K562 (cell line): ENCODE measurements around the gene PRICKLE2. TPM values are rescaled to one million over a fixed set of nuclear protein-coding genes. Genes with fewer than 3 reads are reported as not detected.
A peak's percentile ranks its signal among the peaks of the same experiment; 100 is the strongest.

Experiments used
- ATAC-seq: fragments of 200-7000 bp; cut with Tn5 transposase; 3 replicates; pipeline ENCODE4 v1.9.1; 2020; ENCODE audit warnings: moderate library complexity
- BruUV-seq: library from RNA; stranded (reverse); fragments of 400-500 nt; replicated peaks from 2 replicates; lab custom pipeline; 2021; lab: Mats Ljungman, UMichigan
- CTCF ChIA-PET: fragments of 300-600 bp; formaldehyde crosslinking; extraction: SDS; loops from one replicate; lab custom pipeline; 2021; ENCODE audit warnings: low intra/inter-chr PET ratio; lab: Yijun Ruan, JAX
- POLR2A ChIA-PET: fragments of 300-600, 350-650 bp; sonication (Branson Sonifier 250); formaldehyde crosslinking; extraction: SDS; loops from one replicate; lab custom pipeline; 2021; ENCODE audit warnings: antibody characterized with exemption, inconsistent platforms; lab: Yijun Ruan, JAX
- DNase-seq, 4 experiments: peaks; one replicate each; pipeline versions ENCODE4 v3.0.0 to v3.0.0-alpha.2; 2011 to 2018; ENCODE audit warnings: low spot score in 3 of 4, mixed read lengths in 3 of 4; ENCODE audit errors: extremely low read depth in 1 of 4
- FAIRE-seq: peaks from 2 replicates; lab custom pipeline; 2011; peaks lifted over from hg19 to GRCh38; lab: Jason Lieb, UNC
- H2AFZ ChIP-seq: 2 replicates; pipeline ENCODE4 v1.6.0; 2011; ENCODE audit warnings: low read depth, low read length, control low read depth, inconsistent platforms
- H3K27ac ChIP-seq: fragments of 200-600 bp; 3 replicates; pipeline ENCODE4 v1.8.0; 2011; ENCODE audit warnings: low read depth, mild to moderate bottlenecking, control low read depth, inconsistent platforms, low read length, moderate library complexity, mixed read lengths; ENCODE audit errors: extremely low read depth
- H3K27me3 ChIP-seq, 2 experiments: fragments of 300-600 bp in 1 of 2; 2 replicates in 1 of 2; 3 replicates in 1 of 2; pipeline versions ENCODE4 v1.6.0 to v1.8.0; 2011; ENCODE audit warnings: inconsistent platforms in 2 of 2, low read length in 2 of 2, mild to moderate bottlenecking in 1 of 2, mixed read lengths in 1 of 2, moderate library complexity in 1 of 2; ENCODE audit not compliant: control insufficient read depth in 2 of 2, insufficient read depth in 2 of 2
- H3K36me3 ChIP-seq: fragments of 300-600 bp; 3 replicates; pipeline ENCODE4 v1.8.0; 2011; ENCODE audit warnings: mild to moderate bottlenecking, low read length, inconsistent platforms; ENCODE audit not compliant: control insufficient read depth, insufficient read depth
- H3K4me1 ChIP-seq, 2 experiments: fragments of 200-600 bp in 1 of 2; replicated peaks in 1 of 2; 2 replicates in 1 of 2; 3 replicates in 1 of 2; pipeline versions ENCODE4 v1.5.1 to v1.8.0; 2011; ENCODE audit warnings: inconsistent platforms in 2 of 2, low read length in 2 of 2, mild to moderate bottlenecking in 1 of 2, mixed read lengths in 1 of 2, moderate library complexity in 1 of 2; ENCODE audit not compliant: control insufficient read depth in 2 of 2, insufficient read depth in 2 of 2
- H3K4me2 ChIP-seq: 2 replicates; pipeline ENCODE4 v1.6.1; 2011; ENCODE audit warnings: low read length, control low read depth, inconsistent platforms, mixed read lengths; ENCODE audit not compliant: insufficient read depth
- H3K4me3 ChIP-seq: fragments of 200-600 bp; sonication (generic), shearing (Covaris generic); 2 replicates; pipeline ENCODE4 v1.5.1; 2016; ENCODE audit warnings: control low read depth, inconsistent platforms
- H3K79me2 ChIP-seq: fragments of 200-600 bp; 3 replicates; pipeline ENCODE4 v1.8.0; 2011; ENCODE audit warnings: low read length, inconsistent platforms; ENCODE audit not compliant: control insufficient read depth, insufficient read depth
- H3K9ac ChIP-seq, 2 experiments: 2 replicates each; pipeline versions ENCODE4 v1.6.0 to v1.6.1; 2011; ENCODE audit warnings: low read depth in 2 of 2, low read length in 2 of 2, control low read depth in 1 of 2, inconsistent platforms in 1 of 2, mild to moderate bottlenecking in 1 of 2, mixed read lengths in 1 of 2; ENCODE audit not compliant: insufficient read depth in 1 of 2
- H3K9me1 ChIP-seq: one replicate; pipeline ENCODE4 v1.6.0; 2011; ENCODE audit warnings: inconsistent platforms, mild to moderate bottlenecking, low read length, moderate library complexity; ENCODE audit not compliant: control insufficient read depth, insufficient read depth
- H3K9me3 ChIP-seq: replicated peaks from 2 replicates; pipeline ENCODE4 v1.5.1; 2011; ENCODE audit warnings: low read depth, low read length, inconsistent platforms; ENCODE audit not compliant: control insufficient read depth, insufficient read depth
- H4K20me1 ChIP-seq: replicated peaks from 2 replicates; pipeline ENCODE4 v1.6.1; 2011; ENCODE audit warnings: low read length, inconsistent platforms, mixed read lengths; ENCODE audit not compliant: control insufficient read depth, insufficient read depth
- CBFB ChIP-seq: sonication (generic); formaldehyde crosslinking; IDR thresholded peaks from 2 replicates; pipeline ENCODE4 v1.4.0; 2020; ENCODE audit warnings: mild to moderate bottlenecking, missing genetic modification reagents
- ESRRB ChIP-seq: fragments of 250-450 bp; sonication (Bioruptor Pico); IDR thresholded peaks from 2 replicates; pipeline ENCODE4 v1.5.0; 2020; ENCODE audit warnings: mild to moderate bottlenecking, moderate library complexity, borderline replicate concordance
- TRIM28 ChIP-seq: fragments of 450-650 bp; IDR thresholded peaks from 2 replicates; pipeline ENCODE4 v1.6.1; 2017
- ZFP30 ChIP-seq: fragments of 250-450 bp; sonication (Bioruptor Pico); IDR thresholded peaks from 2 replicates; pipeline ENCODE4 v1.8.0; 2022; ENCODE audit warnings: moderate library complexity, mild to moderate bottlenecking, inconsistent platforms, borderline replicate concordance
- WGBS: fragments of 100-300 bp; shearing (Covaris generic); methylation state at CpG from one replicate; pipeline ENCODE4 v1.1.6; 2016; ENCODE audit warnings: low coverage, mixed read lengths; ENCODE audit not compliant: insufficient coverage; ENCODE audit errors: missing lambda C conversion rate; 5-methylcytosine and 5-hydroxymethylcytosine counted together
- in situ Hi-C: fragments of 300-500 bp; cut with MboI; formaldehyde crosslinking; loops from 4 replicates; pipeline ENCODE4 v1.15.0; 2018; ENCODE audit warnings: inconsistent platforms, mixed read lengths
- intact Hi-C: fragments of 100-400 bp; cut with micrococcal nuclease; formaldehyde crosslinking; loops from 2 replicates; pipeline ENCODE4 v1.14.2; 2022
- polyA plus RNA-seq, 8 experiments: library from polyadenylated mRNA; depleted of rRNA in 4 of 8; stranded (reverse) in 5 of 8; unstranded in 3 of 8; fragments of >200 nt; fragmentation: Nextera tagmentation in 2 of 8; fragmentation: Illumina TruSeq in 1 of 8; extraction: Ambion mirVana in 2 of 8; extraction: Trizol in 1 of 8; gene quantifications; 2 replicates each; pipeline versions ENCODE4 v1.2.1 to v1.2.3, GENCODE V29; 2011 to 2014; ENCODE audit warnings: inconsistent platforms in 1 of 8, missing spikeins in 1 of 8
- total RNA-seq, 7 experiments: library from RNA; depleted of rRNA in 6 of 7; stranded (reverse); fragments of >200 nt in 6 of 7; fragmentation: Illumina TruSeq in 2 of 7; extraction: Trizol in 2 of 7; gene quantifications; 2 replicates each; pipeline versions ENCODE4 v1.2.1 to v1.2.3, GENCODE V29; 2011 to 2021; ENCODE audit warnings: low replicate concordance in 1 of 7
- TF ChIP-seq, protein P1 (sequence below), 3 experiments: fragments of 200-800 bp in 1 of 3; fragments of 250-450 bp in 1 of 3; fragments of 450-650 bp in 1 of 3; sonication (Bioruptor Pico) in 1 of 3; sonication (Bioruptor generic) in 1 of 3; formaldehyde crosslinking in 1 of 3; IDR thresholded peaks; 2 replicates each; pipeline versions ENCODE4 v1.6.1 to v1.8.0; 2016 to 2022; ENCODE audit warnings: mild to moderate bottlenecking in 2 of 3, missing genetic modification characterization in 2 of 3, missing compliant biosample characterization in 1 of 3, moderate library complexity in 1 of 3
- TF ChIP-seq, protein P2 (sequence below): fragments of 250-450 bp; sonication (Bioruptor Pico); IDR thresholded peaks from 2 replicates; pipeline ENCODE4 v1.4.0; 2020; ENCODE audit warnings: mild to moderate bottlenecking, moderate library complexity

Gene PRICKLE2
- total and polyA plus RNA-seq, 9 of the 15 experiments (the other 6 are each of a cell fraction or from before 2014, with no cell fraction given): 0.07 to 0.09 TPM; not detected in 7

DNA sequence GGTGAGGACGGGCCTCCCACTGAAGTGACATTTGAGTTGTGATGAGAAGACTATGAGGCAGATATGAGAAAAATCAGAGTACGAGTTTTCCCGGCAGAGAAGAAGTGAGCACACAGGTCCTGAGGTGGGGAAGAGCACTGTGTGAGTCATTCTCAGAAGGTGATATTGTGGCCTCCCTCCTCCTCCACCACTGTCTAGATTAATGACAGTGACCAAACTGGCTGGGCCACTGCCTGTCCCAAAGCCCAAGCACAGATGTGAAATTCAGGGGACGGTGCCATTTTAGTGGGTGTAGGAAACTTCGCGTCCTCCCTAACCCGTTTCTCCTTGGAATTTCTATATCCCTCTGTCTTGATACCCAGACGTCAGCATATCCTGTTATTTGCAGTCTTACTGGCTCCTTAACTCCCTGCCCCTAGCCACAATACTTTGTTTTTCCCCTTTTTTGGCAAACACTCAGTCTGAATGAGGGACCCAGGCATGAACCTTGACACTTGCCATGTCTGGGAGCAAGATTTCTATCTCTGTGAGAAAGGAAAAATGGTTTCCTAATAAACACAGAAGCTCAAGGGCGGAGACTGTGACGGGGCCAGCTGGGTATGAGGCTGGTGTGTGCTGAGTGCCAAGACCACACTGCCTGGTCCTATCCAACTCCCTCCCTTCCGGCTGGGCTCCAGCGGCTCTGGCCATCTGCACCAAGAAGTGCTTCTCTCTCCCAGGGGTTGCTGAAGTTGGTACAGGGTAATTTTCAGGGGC, 15.2 kb downstream of the PRICKLE2 start:
- in situ Hi-C loops: no loop called here
- CTCF ChIA-PET: no interaction called here

More for the DNA sequence above, 15.2 kb downstream of the PRICKLE2 start:
- Histone ChIP-seq H3K4me3 (no peak overlapping the region), H4K20me1 (no peaks in the 10 kb centered on the region), H3K36me3 (no peaks in the 10 kb centered on the region), H3K27ac (no peak overlapping the region), H3K9ac (no peak overlapping the region), H3K4me1 (no peaks in the 10 kb centered on the region), H2AFZ (no peak overlapping the region), H3K9me1 (no peaks in the 10 kb centered on the region), H3K9me3 (no peaks in the 10 kb centered on the region), H3K4me2 (no peak overlapping the region), H3K27me3 (peaks cover 0 to 5% of the 10 kb centered on the region in 2 experiments; a peak in 2 of 5 replicates)
- no peak for FAIRE-seq
- intact Hi-C loops: no loop called here
- POLR2A ChIA-PET: no interaction called here
- 2% methylated on average over 9 of the region's 12 CpGs for WGBS
- no TSS peak for BruUV-seq
- TF ChIP-seq, protein P1, sequence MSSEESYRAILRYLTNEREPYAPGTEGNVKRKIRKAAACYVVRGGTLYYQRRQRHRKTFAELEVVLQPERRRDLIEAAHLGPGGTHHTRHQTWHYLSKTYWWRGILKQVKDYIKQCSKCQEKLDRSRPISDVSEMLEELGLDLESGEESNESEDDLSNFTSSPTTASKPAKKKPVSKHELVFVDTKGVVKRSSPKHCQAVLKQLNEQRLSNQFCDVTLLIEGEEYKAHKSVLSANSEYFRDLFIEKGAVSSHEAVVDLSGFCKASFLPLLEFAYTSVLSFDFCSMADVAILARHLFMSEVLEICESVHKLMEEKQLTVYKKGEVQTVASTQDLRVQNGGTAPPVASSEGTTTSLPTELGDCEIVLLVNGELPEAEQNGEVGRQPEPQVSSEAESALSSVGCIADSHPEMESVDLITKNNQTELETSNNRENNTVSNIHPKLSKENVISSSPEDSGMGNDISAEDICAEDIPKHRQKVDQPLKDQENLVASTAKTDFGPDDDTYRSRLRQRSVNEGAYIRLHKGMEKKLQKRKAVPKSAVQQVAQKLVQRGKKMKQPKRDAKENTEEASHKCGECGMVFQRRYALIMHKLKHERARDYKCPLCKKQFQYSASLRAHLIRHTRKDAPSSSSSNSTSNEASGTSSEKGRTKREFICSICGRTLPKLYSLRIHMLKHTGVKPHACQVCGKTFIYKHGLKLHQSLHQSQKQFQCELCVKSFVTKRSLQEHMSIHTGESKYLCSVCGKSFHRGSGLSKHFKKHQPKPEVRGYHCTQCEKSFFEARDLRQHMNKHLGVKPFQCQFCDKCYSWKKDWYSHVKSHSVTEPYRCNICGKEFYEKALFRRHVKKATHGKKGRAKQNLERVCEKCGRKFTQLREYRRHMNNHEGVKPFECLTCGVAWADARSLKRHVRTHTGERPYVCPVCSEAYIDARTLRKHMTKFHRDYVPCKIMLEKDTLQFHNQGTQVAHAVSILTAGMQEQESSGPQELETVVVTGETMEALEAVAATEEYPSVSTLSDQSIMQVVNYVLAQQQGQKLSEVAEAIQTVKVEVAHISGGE (CRISPR knock-in tag; IDR thresholded peaks at IDR 0.05): peak in 1 of 3 experiments; percentile 52; a peak in 1 of 6 replicates
- TF ChIP-seq, protein P2, sequence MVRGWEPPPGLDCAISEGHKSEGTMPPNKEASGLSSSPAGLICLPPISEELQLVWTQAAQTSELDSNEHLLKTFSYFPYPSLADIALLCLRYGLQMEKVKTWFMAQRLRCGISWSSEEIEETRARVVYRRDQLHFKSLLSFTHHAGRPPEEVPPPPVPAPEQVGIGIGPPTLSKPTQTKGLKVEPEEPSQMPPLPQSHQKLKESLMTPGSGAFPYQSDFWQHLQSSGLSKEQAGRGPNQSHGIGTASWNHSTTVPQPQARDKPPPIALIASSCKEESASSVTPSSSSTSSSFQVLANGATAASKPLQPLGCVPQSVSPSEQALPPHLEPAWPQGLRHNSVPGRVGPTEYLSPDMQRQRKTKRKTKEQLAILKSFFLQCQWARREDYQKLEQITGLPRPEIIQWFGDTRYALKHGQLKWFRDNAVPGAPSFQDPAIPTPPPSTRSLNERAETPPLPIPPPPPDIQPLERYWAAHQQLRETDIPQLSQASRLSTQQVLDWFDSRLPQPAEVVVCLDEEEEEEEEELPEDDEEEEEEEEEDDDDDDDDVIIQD (CRISPR knock-in tag): no peak
- TF ChIP-seq ESRRB (CRISPR knock-in tag): no peak
- no peak for TF ChIP-seq ZFP30 (CRISPR knock-in tag)
- TF ChIP-seq TRIM28: no peak
- TF ChIP-seq CBFB: no peak
- TF ChIP-seq, all 486 proteins: peak for 1
- ATAC-seq (no peak), DNase-seq (no peak)
- no peaks in the 10 kb centered on the region for H3K79me2 ChIP-seq
